ENCODE results near the gene CLIC4. TPM values are rescaled to one million over a fixed set of nuclear protein-coding genes. Genes with fewer than 3 reads are reported as not detected.
"Not testable (repeated sequence)": the region's sequence is repeated elsewhere in the genome, so short reads cannot be mapped to it uniquely, and the experiment has no call there.

Gene CLIC4
- total RNA-seq, 1 donor from 2014 or later = 99.2 TPM

GRCh38 chr1:24803220-24803619 is 58.0 kb downstream of the CLIC4 start:
- H3K9me3 ChIP-seq (ENCODE audit: control insufficient read depth in 3 of 3, low read length in 3 of 3) = no peaks in the 10 kb centered on the region
- H3K36me3 ChIP-seq (ENCODE audit: control insufficient read depth in 3 of 3, insufficient read depth in 3 of 3, low read length in 3 of 3) = peaks cover 0 to 3% (median 3%) of the 10 kb centered on the region in 3 donors
- H3K27ac ChIP-seq (ENCODE audit: low read depth, low read length) = no peak overlapping the region
- no peak overlapping the region for H3K4me3 ChIP-seq (ENCODE audit: low read length in 3 of 3)
- no peaks in the 10 kb centered on the region for H3K27me3 ChIP-seq (ENCODE audit: control insufficient read depth in 3 of 3, insufficient read depth in 3 of 3, low read length in 3 of 3)
- H3K9ac ChIP-seq (ENCODE audit: low read depth in 1 of 3, low read length in 3 of 3) = no peak overlapping the region
- H3K4me1 ChIP-seq (ENCODE audit: control insufficient read depth in 3 of 3, insufficient read depth in 3 of 3, low read length in 3 of 3) = peaks cover 0 to 6% (median 2%) of the 10 kb centered on the region in 3 donors

- no peak overlapping the region for H3K9ac ChIP-seq (ENCODE audit: low read depth in 1 of 3, low read length in 3 of 3)
- no peak overlapping the region for H3K27ac ChIP-seq (ENCODE audit: low read depth, low read length)
- H3K4me1 ChIP-seq (ENCODE audit: control insufficient read depth in 3 of 3, insufficient read depth in 3 of 3, low read length in 3 of 3) = peaks cover 0 to 6% (median 2%) of the 10 kb centered on the region in 3 donors
- H3K27me3 ChIP-seq (ENCODE audit: control insufficient read depth in 3 of 3, insufficient read depth in 3 of 3, low read length in 3 of 3) = no peaks in the 10 kb centered on the region
- H3K4me3 ChIP-seq (ENCODE audit: low read length in 3 of 3) = no peak overlapping the region
- no peaks in the 10 kb centered on the region for H3K36me3 ChIP-seq (ENCODE audit: control insufficient read depth in 3 of 3, insufficient read depth in 3 of 3, low read length in 3 of 3)
- H3K9me3 ChIP-seq (ENCODE audit: control insufficient read depth in 3 of 3, low read length in 3 of 3) = no peaks in the 10 kb centered on the region
These were observed 58.8 kb downstream of the CLIC4 start for GRCh38 chr1:24803987-24804530.

GRCh38 chr1:24805534-24806301 is 60.5 kb downstream of the CLIC4 start:
- no peaks in the 10 kb centered on the region for H3K27me3 ChIP-seq (ENCODE audit: control insufficient read depth in 3 of 3, insufficient read depth in 3 of 3, low read length in 3 of 3)
- peaks cover 0 to 6% (median 2%) of the 10 kb centered on the region in 3 donors for H3K4me1 ChIP-seq (ENCODE audit: control insufficient read depth in 3 of 3, insufficient read depth in 3 of 3, low read length in 3 of 3)
- no peak overlapping the region for H3K4me3 ChIP-seq (ENCODE audit: low read length in 3 of 3)
- H3K9ac ChIP-seq (ENCODE audit: low read depth in 1 of 3, low read length in 3 of 3) = no peak overlapping the region
- no peaks in the 10 kb centered on the region for H3K36me3 ChIP-seq (ENCODE audit: control insufficient read depth in 3 of 3, insufficient read depth in 3 of 3, low read length in 3 of 3)
- H3K27ac ChIP-seq (ENCODE audit: low read depth, low read length) = no peak overlapping the region
- H3K9me3 ChIP-seq (ENCODE audit: control insufficient read depth in 3 of 3, low read length in 3 of 3) = no peaks in the 10 kb centered on the region

GRCh38 chr1:24806588-24806987 is 61.3 kb downstream of the CLIC4 start:
- H3K9ac ChIP-seq (ENCODE audit: low read depth in 1 of 3, low read length in 3 of 3) = no peak overlapping the region
- H3K36me3 ChIP-seq (ENCODE audit: control insufficient read depth in 3 of 3, insufficient read depth in 3 of 3, low read length in 3 of 3) = no peaks in the 10 kb centered on the region
- H3K27me3 ChIP-seq (ENCODE audit: control insufficient read depth in 3 of 3, insufficient read depth in 3 of 3, low read length in 3 of 3) = no peaks in the 10 kb centered on the region
- H3K9me3 ChIP-seq (ENCODE audit: control insufficient read depth in 3 of 3, low read length in 3 of 3) = no peaks in the 10 kb centered on the region
- peaks cover 0 to 5% (median 2%) of the 10 kb centered on the region in 3 donors for H3K4me1 ChIP-seq (ENCODE audit: control insufficient read depth in 3 of 3, insufficient read depth in 3 of 3, low read length in 3 of 3)
- H3K27ac ChIP-seq (ENCODE audit: low read depth, low read length) = no peak overlapping the region
- no peak overlapping the region for H3K4me3 ChIP-seq (ENCODE audit: low read length in 3 of 3)

GRCh38 chr1:24811494-24811893 is 66.2 kb downstream of the CLIC4 start:
- not testable (repeated sequence) for H3K27me3 ChIP-seq (ENCODE audit: control insufficient read depth in 3 of 3, insufficient read depth in 3 of 3, low read length in 3 of 3); H3K4me3 ChIP-seq (ENCODE audit: low read length in 3 of 3); H3K9me3 ChIP-seq (ENCODE audit: control insufficient read depth in 3 of 3, low read length in 3 of 3); H3K27ac ChIP-seq (ENCODE audit: low read depth, low read length); H3K9ac ChIP-seq (ENCODE audit: low read depth in 1 of 3, low read length in 3 of 3); H3K36me3 ChIP-seq (ENCODE audit: control insufficient read depth in 3 of 3, insufficient read depth in 3 of 3, low read length in 3 of 3); H3K4me1 ChIP-seq (ENCODE audit: control insufficient read depth in 3 of 3, insufficient read depth in 3 of 3, low read length in 3 of 3)

- not testable (repeated sequence) for H3K9ac ChIP-seq (ENCODE audit: low read depth in 1 of 3, low read length in 3 of 3); H3K27me3 ChIP-seq (ENCODE audit: control insufficient read depth in 3 of 3, insufficient read depth in 3 of 3, low read length in 3 of 3); H3K27ac ChIP-seq (ENCODE audit: low read depth, low read length); H3K9me3 ChIP-seq (ENCODE audit: control insufficient read depth in 3 of 3, low read length in 3 of 3); H3K4me3 ChIP-seq (ENCODE audit: low read length in 3 of 3); H3K36me3 ChIP-seq (ENCODE audit: control insufficient read depth in 3 of 3, insufficient read depth in 3 of 3, low read length in 3 of 3); H3K4me1 ChIP-seq (ENCODE audit: control insufficient read depth in 3 of 3, insufficient read depth in 3 of 3, low read length in 3 of 3)
These were observed 75.0 kb downstream of the CLIC4 start for GRCh38 chr1:24820221-24820620.

- Histone ChIP-seq H3K27ac (ENCODE audit: low read depth, low read length) (no peak overlapping the region), H3K4me1 (ENCODE audit: control insufficient read depth in 3 of 3, insufficient read depth in 3 of 3, low read length in 3 of 3) (peaks cover 0 to 3% (median 0%) of the 10 kb centered on the region in 3 donors), H3K27me3 (ENCODE audit: control insufficient read depth in 3 of 3, insufficient read depth in 3 of 3, low read length in 3 of 3) (no peaks in the 10 kb centered on the region), H3K9ac (ENCODE audit: low read depth in 1 of 3, low read length in 3 of 3) (no peak overlapping the region), H3K36me3 (ENCODE audit: control insufficient read depth in 3 of 3, insufficient read depth in 3 of 3, low read length in 3 of 3) (no peaks in the 10 kb centered on the region), H3K9me3 (ENCODE audit: control insufficient read depth in 3 of 3, low read length in 3 of 3) (no peaks in the 10 kb centered on the region), H3K4me3 (ENCODE audit: low read length in 3 of 3) (no peak overlapping the region)
These were observed 77.6 kb downstream of the CLIC4 start for GRCh38 chr1:24822887-24823286.

- not testable (repeated sequence) for H3K4me1 ChIP-seq (ENCODE audit: control insufficient read depth in 3 of 3, insufficient read depth in 3 of 3, low read length in 3 of 3); H3K36me3 ChIP-seq (ENCODE audit: control insufficient read depth in 3 of 3, insufficient read depth in 3 of 3, low read length in 3 of 3); H3K9me3 ChIP-seq (ENCODE audit: control insufficient read depth in 3 of 3, low read length in 3 of 3); H3K27me3 ChIP-seq (ENCODE audit: control insufficient read depth in 3 of 3, insufficient read depth in 3 of 3, low read length in 3 of 3); H3K4me3 ChIP-seq (ENCODE audit: low read length in 3 of 3); H3K27ac ChIP-seq (ENCODE audit: low read depth, low read length); H3K9ac ChIP-seq (ENCODE audit: low read depth in 1 of 3, low read length in 3 of 3)
These were observed 78.2 kb downstream of the CLIC4 start for GRCh38 chr1:24823486-24823885.

- H3K9ac ChIP-seq (ENCODE audit: low read depth in 1 of 3, low read length in 3 of 3) = no peak overlapping the region
- H3K36me3 ChIP-seq (ENCODE audit: control insufficient read depth in 3 of 3, insufficient read depth in 3 of 3, low read length in 3 of 3) = no peaks in the 10 kb centered on the region
- peaks cover 0 to 11% (median 4%) of the 10 kb centered on the region in 3 donors for H3K4me1 ChIP-seq (ENCODE audit: control insufficient read depth in 3 of 3, insufficient read depth in 3 of 3, low read length in 3 of 3)
These were observed 79.9 kb downstream of the CLIC4 start for GRCh38 chr1:24825174-24825573.

GRCh38 chr1:24826510-24826909 is 81.3 kb downstream of the CLIC4 start:
- Histone ChIP-seq H3K27me3 (ENCODE audit: control insufficient read depth in 3 of 3, insufficient read depth in 3 of 3, low read length in 3 of 3) (no peaks in the 10 kb centered on the region), H3K36me3 (ENCODE audit: control insufficient read depth in 3 of 3, insufficient read depth in 3 of 3, low read length in 3 of 3) (no peaks in the 10 kb centered on the region), H3K27ac (ENCODE audit: low read depth, low read length) (no peak overlapping the region), H3K9me3 (ENCODE audit: control insufficient read depth in 3 of 3, low read length in 3 of 3) (no peaks in the 10 kb centered on the region), H3K4me1 (ENCODE audit: control insufficient read depth in 3 of 3, insufficient read depth in 3 of 3, low read length in 3 of 3) (peaks cover 0 to 11% (median 4%) of the 10 kb centered on the region in 3 donors), H3K4me3 (ENCODE audit: low read length in 3 of 3) (no peak overlapping the region), H3K9ac (ENCODE audit: low read depth in 1 of 3, low read length in 3 of 3) (no peak overlapping the region)

More at GRCh38 chr1:24825174-24825573, 79.9 kb downstream of the CLIC4 start:
- Histone ChIP-seq H3K27ac (ENCODE audit: low read depth, low read length) (no peak overlapping the region), H3K9me3 (ENCODE audit: control insufficient read depth in 3 of 3, low read length in 3 of 3) (no peaks in the 10 kb centered on the region), H3K27me3 (ENCODE audit: control insufficient read depth in 3 of 3, insufficient read depth in 3 of 3, low read length in 3 of 3) (no peaks in the 10 kb centered on the region), H3K4me3 (ENCODE audit: low read length in 3 of 3) (no peak overlapping the region)
